Activated T-helper 17 cell treated with anti-CD3 and anti-CD28 coated beads, Interleukin-2, amount 50 U/mL, for 72 hours (primary cell): ENCODE data around the gene TUBGCP6. TPM values are rescaled to one million over a fixed set of nuclear protein-coding genes. Genes with fewer than 3 reads are reported as not detected.

Experiments
- ATAC-seq: fragments of 150-1000 bp; cut with Tn5 transposase; replicated peaks from 2 replicates; pipeline ENCODE4 v1.10.0; 2021; ENCODE audit warnings: mild to moderate bottlenecking, moderate library complexity
- H3K27ac Mint-ChIP-seq: one replicate; pipeline ENCODE4 v1.8.0; 2022; ENCODE audit warnings: mixed read lengths
- H3K27me3 Mint-ChIP-seq: one replicate; pipeline ENCODE4 v1.8.0; 2022; ENCODE audit warnings: mixed read lengths
- H3K36me3 Mint-ChIP-seq: one replicate; pipeline ENCODE4 v1.8.0; 2022; ENCODE audit warnings: low read depth, mild to moderate bottlenecking, mixed read lengths
- H3K4me1 Mint-ChIP-seq: one replicate; pipeline ENCODE4 v1.8.0; 2022; ENCODE audit warnings: mixed read lengths
- H3K4me3 Mint-ChIP-seq: one replicate; pipeline ENCODE4 v1.8.0; 2022; ENCODE audit warnings: mild to moderate bottlenecking, mixed read lengths
- H3K9me3 Mint-ChIP-seq: one replicate; pipeline ENCODE4 v1.8.0; 2022; ENCODE audit warnings: mixed read lengths
- total RNA-seq, 2 donors: library from RNA; stranded (reverse); gene quantifications; one replicate each; pipeline ENCODE4 v1.2.3, GENCODE V29; 2022

Gene TUBGCP6
- total RNA-seq, 2 donors from 2014 or later: 44.5 to 51.1 TPM

GRCh38 chr22:50222508-50222907, 22.3 kb downstream of the TUBGCP6 start:
- peaks cover 56% of the 10 kb centered on the region for H3K36me3 Mint-ChIP-seq
- no peak overlapping the region for H3K27ac Mint-ChIP-seq
- ATAC-seq: no peak
- no peaks in the 10 kb centered on the region for H3K27me3 Mint-ChIP-seq
- no peaks in the 10 kb centered on the region for H3K4me1 Mint-ChIP-seq
- no peak overlapping the region for H3K4me3 Mint-ChIP-seq
- no peaks in the 10 kb centered on the region for H3K9me3 Mint-ChIP-seq

GRCh38 chr22:50221410-50222300, 23.2 kb downstream of the TUBGCP6 start:
- no peaks in the 10 kb centered on the region for H3K9me3 Mint-ChIP-seq
- H3K36me3 Mint-ChIP-seq: peaks cover 56% of the 10 kb centered on the region
- no peak overlapping the region for H3K27ac Mint-ChIP-seq
- H3K4me1 Mint-ChIP-seq: no peaks in the 10 kb centered on the region
- no peak for ATAC-seq
- no peak overlapping the region for H3K4me3 Mint-ChIP-seq
- no peaks in the 10 kb centered on the region for H3K27me3 Mint-ChIP-seq

- peaks cover 57% of the 10 kb centered on the region for H3K36me3 Mint-ChIP-seq
- no peaks in the 10 kb centered on the region for H3K27me3 Mint-ChIP-seq
- no peak for ATAC-seq
- H3K9me3 Mint-ChIP-seq: no peaks in the 10 kb centered on the region
- H3K4me3 Mint-ChIP-seq: no peak overlapping the region
- no peaks in the 10 kb centered on the region for H3K4me1 Mint-ChIP-seq
- H3K27ac Mint-ChIP-seq: no peak overlapping the region
These were observed 24.0 kb downstream of the TUBGCP6 start for GRCh38 chr22:50220603-50221409.

- H3K4me1 Mint-ChIP-seq: peaks cover 2% of the 10 kb centered on the region
- no peak overlapping the region for H3K4me3 Mint-ChIP-seq
- no peaks in the 10 kb centered on the region for H3K9me3 Mint-ChIP-seq
- no peak for ATAC-seq
- peaks cover 56% of the 10 kb centered on the region for H3K36me3 Mint-ChIP-seq
- no peaks in the 10 kb centered on the region for H3K27me3 Mint-ChIP-seq
- no peak overlapping the region for H3K27ac Mint-ChIP-seq
These were observed 24.8 kb downstream of the TUBGCP6 start for GRCh38 chr22:50219800-50220602.

GRCh38 chr22:50218996-50219727, 25.7 kb downstream of the TUBGCP6 start:
- Mint-ChIP-seq H3K4me1 (peaks cover 6% of the 10 kb centered on the region), H3K27me3 (no peaks in the 10 kb centered on the region), H3K27ac (no peak overlapping the region), H3K4me3 (no peak overlapping the region), H3K9me3 (no peaks in the 10 kb centered on the region), H3K36me3 (peaks cover 60% of the 10 kb centered on the region)
- ATAC-seq: peak; percentile 30

- H3K36me3 Mint-ChIP-seq: peaks cover 60% of the 10 kb centered on the region
- ATAC-seq: no peak
- peaks cover 6% of the 10 kb centered on the region for H3K4me1 Mint-ChIP-seq
- H3K27ac Mint-ChIP-seq: no peak overlapping the region
- H3K27me3 Mint-ChIP-seq: no peaks in the 10 kb centered on the region
- H3K9me3 Mint-ChIP-seq: no peaks in the 10 kb centered on the region
- H3K4me3 Mint-ChIP-seq: no peak overlapping the region
These were observed 26.4 kb downstream of the TUBGCP6 start for GRCh38 chr22:50218153-50218995.

- Mint-ChIP-seq H3K27me3 (no peaks in the 10 kb centered on the region), H3K4me1 (peaks cover 10% of the 10 kb centered on the region), H3K4me3 (no peak overlapping the region), H3K36me3 (peaks cover 60% of the 10 kb centered on the region), H3K9me3 (no peaks in the 10 kb centered on the region), H3K27ac (no peak overlapping the region)
- ATAC-seq: no peak
These were observed 27.2 kb downstream of the TUBGCP6 start for GRCh38 chr22:50217543-50218152.

GRCh38 chr22:50216684-50217520, 27.9 kb downstream of the TUBGCP6 start:
- H3K36me3 Mint-ChIP-seq: peaks cover 60% of the 10 kb centered on the region
- no peak for ATAC-seq
- H3K9me3 Mint-ChIP-seq: no peaks in the 10 kb centered on the region
- H3K27ac Mint-ChIP-seq: no peak overlapping the region
- peaks cover 10% of the 10 kb centered on the region for H3K4me1 Mint-ChIP-seq
- no peaks in the 10 kb centered on the region for H3K27me3 Mint-ChIP-seq
- no peak overlapping the region for H3K4me3 Mint-ChIP-seq

- no peak for ATAC-seq
- no peaks in the 10 kb centered on the region for H3K27me3 Mint-ChIP-seq
- no peak overlapping the region for H3K27ac Mint-ChIP-seq
- H3K4me1 Mint-ChIP-seq: peaks cover 10% of the 10 kb centered on the region
- H3K36me3 Mint-ChIP-seq: peaks cover 61% of the 10 kb centered on the region
- H3K4me3 Mint-ChIP-seq: no peak overlapping the region
- no peaks in the 10 kb centered on the region for H3K9me3 Mint-ChIP-seq
These were observed 28.7 kb downstream of the TUBGCP6 start for GRCh38 chr22:50216055-50216683.

GRCh38 chr22:50215297-50216054, 29.3 kb downstream of the TUBGCP6 start:
- Mint-ChIP-seq H3K27ac (peak overlapping the region; percentile 8), H3K27me3 (no peaks in the 10 kb centered on the region), H3K36me3 (peaks cover 61% of the 10 kb centered on the region), H3K4me3 (no peak overlapping the region), H3K9me3 (no peaks in the 10 kb centered on the region), H3K4me1 (peaks cover 10% of the 10 kb centered on the region)
- no peak for ATAC-seq

GRCh38 chr22:50213263-50213662, 31.6 kb downstream of the TUBGCP6 start:
- Mint-ChIP-seq H3K27me3 (no peaks in the 10 kb centered on the region), H3K4me1 (peaks cover 16% of the 10 kb centered on the region), H3K9me3 (no peaks in the 10 kb centered on the region), H3K36me3 (peaks cover 71% of the 10 kb centered on the region), H3K27ac (peak overlapping the region; percentile 20), H3K4me3 (no peak overlapping the region)
- no peak for ATAC-seq
